ENCODE measurements around the gene PHKG2. TPM values are rescaled to one million over a fixed set of nuclear protein-coding genes. Genes with fewer than 3 reads are reported as not detected.

Gene PHKG2
- total RNA-seq, 1 experiment from 2014 or later: 24.8 TPM

DNA sequence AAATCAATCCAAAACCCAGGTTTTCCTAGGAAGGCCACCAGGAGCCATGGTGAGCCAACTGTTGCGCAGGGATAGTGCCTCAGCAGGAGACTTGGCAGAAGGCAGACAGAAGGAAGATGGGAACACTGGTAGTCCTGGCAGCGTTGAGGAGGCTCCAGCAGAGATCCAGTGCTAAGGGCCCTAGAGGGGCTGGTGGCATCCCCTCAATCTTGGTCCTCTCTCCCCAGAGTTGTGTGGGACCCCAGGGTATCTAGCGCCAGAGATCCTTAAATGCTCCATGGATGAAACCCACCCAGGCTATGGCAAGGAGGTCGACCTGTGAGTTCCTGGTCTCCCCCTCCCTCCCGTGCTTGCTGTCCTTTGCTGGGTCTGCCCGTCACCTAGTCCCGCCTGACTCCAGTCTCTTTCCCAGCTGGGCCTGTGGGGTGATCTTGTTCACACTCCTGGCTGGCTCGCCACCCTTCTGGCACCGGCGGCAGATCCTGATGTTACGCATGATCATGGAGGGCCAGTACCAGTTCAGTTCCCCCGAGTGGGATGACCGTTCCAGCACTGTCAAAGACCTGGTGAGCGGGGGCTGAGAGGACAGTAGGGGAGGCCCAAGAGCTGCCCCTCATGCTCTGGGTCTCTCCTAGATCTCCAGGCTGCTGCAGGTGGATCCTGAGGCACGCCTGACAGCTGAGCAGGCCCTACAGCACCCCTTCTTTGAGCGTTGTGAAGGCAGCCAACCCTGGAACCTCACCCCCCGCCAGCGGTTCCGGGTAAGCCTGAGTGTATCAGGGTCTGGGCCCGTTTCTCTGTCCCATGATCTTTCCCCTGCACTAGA, 7.9 kb downstream of the PHKG2 start:
- DNase-seq (ENCODE audit: low read depth): no peak

DNA sequence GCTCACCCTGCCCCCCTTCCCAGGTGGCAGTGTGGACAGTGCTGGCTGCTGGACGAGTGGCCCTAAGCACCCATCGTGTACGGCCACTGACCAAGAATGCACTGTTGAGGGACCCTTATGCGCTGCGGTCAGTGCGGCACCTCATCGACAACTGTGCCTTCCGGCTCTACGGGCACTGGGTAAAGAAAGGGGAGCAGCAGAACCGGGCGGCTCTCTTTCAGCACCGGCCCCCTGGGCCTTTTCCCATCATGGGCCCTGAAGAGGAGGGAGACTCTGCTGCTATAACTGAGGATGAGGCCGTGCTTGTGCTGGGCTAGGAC, 8.5 kb downstream of the PHKG2 start:
- DNase-seq (ENCODE audit: low read depth): no peak

DNA sequence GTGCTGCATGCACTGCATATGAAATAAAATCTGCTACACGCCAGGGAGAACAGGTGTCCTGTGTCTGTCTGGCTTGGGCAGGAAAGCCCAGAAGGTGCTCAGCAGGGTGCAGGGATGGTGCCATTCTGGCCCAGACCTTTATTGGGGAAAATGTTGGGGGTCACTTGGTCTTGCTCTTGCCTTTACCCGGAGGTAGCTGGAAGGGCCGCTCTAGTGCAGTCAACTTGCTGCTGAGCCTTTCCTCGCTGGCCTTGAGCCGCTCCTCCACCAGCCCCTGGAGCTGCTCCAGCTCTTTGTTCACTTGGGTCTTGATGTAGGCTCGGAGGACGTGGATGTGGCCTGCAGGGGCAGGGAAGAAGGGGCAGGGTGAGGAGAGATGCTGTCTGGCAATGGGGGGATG, 9.1 kb downstream of the PHKG2 start:
- DNase-seq (ENCODE audit: low read depth): no peak

DNA sequence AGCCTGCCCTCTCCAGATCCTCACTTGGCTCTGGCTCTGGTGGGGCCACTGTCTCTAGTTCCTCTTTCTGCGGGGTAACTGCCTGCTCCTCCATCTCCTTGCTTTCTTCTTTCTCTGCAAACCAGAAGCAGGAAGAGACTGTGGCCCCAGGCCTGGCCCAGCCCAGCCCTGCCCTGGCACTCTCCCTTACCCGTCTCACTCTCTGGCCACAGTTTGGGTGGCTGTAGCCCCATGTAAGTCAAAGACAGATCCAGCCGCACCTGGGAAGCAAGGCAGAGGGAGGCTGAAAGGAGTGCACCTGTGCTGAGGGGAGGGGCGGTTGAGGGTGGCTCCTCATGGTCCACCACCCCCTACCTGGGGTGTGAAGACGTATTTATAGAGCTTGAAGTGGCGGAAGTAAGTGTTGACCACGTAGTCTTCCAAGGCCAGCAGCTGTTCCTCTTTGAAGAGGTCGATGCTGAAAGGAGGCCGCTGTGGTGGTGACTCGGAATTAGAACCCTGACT, 10.8 kb downstream of the PHKG2 start:
- no peak for DNase-seq (ENCODE audit: low read depth)

DNA sequence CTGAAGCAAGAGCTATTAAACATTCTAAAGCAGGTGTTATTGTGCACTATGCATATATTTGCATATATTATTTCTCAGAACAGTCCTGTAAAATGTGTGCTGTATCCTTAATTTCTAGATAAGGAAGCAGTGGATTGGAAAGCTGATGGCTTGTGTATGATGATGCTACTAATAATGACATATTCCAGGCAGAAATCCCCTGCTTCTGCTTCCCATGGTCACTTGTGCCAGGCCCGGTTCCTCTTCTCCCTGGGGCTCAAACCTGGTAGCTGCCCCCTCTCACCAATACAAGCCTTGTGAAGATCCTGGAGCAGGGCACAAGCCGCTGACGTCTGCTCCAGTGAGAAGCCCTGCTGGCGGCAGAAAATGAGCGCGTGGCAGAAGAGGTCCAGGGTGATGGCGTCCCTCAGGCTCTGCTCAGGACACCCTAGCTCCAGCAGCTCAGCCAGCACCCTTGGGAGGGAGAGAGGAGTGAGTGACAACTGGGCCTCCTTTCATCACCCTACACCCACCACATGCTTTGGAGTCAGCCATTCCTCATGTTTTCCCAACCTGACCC, 11.9 kb downstream of the PHKG2 start:
- DNase-seq (ENCODE audit: low read depth): no peak

DNA sequence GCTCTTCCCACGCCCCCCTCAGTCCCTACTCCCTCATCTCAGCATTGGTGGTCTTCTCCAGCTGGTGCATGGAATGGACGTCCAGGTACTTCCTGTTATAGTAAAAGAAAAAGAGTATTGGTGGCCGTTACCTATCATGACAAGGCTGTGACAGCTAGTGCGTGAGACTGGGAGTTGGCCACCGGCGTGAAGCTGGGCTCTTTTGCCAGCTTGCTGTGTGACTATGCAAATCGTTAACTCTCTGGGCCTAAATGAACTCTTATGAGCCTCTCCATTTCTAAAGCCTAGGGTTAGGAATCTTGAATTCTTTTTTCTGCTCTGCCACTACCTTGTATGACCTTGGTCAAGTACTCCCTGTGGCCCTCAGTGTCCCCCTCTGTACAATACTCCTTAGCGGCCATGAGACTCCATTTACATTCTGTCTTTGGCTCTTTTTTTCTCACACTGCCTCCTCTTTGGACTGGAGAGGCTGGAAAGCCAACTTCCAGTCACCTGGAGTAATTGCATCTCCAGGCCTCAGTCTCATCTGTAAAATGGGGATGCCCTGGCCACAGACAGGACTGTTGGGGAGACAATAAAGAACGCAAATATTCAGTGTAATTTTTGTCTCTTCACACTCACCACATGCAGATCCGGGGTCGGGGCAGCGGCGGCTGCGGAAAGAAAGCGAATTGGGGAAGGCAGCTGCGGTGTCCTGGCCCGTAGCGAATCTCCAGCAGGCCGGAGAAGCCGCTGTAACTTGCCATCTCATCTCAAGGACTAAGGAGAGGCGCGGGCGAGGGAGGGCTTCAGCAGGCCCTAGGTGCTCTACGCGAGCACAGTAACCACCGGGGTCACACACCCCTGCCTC, 12.6 kb downstream of the PHKG2 start:
- DNase-seq (ENCODE audit: low read depth): no peak

DNA sequence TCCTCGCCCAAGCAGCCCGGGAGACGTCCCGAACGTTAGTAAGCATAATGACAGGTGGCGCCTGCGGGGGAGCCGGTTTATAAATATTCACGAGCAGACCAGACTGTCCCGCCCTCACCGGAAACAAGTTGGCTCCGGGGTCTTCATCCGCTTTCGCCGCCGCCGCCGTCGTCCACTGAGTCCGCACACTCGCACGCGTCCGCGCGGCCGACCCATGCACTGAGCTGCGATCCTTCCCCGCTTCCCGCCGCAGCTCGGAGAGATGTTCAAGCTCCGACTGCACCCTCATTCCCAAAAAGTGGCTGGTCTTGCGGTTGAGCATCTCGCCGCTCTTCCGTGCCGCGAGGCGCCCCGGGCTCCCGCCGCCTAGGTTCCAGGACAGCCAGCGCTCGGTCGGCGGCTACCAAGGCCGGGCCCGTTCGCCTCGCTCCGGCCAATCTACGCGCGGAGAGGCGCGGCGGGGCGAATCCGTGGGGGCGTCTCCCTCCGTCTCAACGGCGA, 13.3 kb downstream of the PHKG2 start:
- DNase-seq (ENCODE audit: low read depth): peak; percentile 41

DNA sequence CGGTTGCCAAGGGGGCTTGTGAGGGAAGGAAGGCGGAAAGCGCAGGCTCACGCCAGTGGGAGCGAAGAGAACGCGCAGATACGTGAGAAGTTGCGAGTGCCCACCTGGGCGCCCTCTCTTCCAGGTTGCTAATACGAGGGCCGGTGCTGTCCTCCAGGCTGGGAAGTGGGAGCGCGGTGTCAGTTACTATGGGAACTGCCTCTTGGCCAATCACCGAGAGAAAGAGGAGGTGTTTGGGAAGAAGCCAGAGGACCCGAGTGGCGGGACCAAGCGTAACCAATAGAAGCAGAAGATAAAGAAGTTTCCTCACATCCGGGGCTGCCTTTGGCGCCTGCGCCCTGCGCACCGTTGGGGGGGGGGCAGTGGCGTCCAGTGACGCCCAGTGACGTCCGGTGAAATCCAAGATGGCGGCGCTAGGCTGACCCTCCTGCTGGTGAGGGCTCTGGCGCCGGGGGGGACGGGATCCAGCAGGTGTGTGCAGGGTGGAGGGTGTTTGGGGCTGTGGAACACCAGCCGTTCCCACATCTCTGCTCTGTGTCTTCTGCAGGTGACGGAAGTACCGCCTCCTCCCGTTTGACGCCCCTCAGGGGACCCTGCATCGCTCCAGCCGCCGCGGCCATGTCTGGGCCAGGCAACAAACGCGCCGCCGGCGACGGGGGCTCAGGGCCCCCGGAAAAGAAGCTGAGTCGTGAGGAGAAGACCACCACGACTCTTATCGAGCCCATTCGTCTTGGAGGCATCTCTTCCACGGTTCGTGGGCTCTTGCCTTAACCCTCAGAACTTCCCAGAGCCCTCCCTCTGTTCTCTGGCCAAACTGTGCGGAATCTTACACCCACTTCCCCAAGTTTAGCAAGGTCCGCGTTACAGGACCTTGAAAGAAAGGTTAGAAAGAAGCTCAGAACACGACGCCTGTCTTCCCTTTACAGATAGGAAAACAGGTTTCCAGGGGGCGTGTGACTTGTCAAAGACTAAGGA, 14.0 kb downstream of the PHKG2 start, which contains the start of the genes CFAP119 and RNF40:
Gene CFAP119, minus strand, starts transcription at position 135 of the 975 bp plus-strand sequence. CDS start 314 bp downstream, outside the sequence.
Gene RNF40, plus strand, starts transcription at position 395 of the 975 bp plus-strand sequence. Its CDS starts 224 bp downstream, at position 619.
- peak; percentile 99 for DNase-seq (ENCODE audit: low read depth)

DNA sequence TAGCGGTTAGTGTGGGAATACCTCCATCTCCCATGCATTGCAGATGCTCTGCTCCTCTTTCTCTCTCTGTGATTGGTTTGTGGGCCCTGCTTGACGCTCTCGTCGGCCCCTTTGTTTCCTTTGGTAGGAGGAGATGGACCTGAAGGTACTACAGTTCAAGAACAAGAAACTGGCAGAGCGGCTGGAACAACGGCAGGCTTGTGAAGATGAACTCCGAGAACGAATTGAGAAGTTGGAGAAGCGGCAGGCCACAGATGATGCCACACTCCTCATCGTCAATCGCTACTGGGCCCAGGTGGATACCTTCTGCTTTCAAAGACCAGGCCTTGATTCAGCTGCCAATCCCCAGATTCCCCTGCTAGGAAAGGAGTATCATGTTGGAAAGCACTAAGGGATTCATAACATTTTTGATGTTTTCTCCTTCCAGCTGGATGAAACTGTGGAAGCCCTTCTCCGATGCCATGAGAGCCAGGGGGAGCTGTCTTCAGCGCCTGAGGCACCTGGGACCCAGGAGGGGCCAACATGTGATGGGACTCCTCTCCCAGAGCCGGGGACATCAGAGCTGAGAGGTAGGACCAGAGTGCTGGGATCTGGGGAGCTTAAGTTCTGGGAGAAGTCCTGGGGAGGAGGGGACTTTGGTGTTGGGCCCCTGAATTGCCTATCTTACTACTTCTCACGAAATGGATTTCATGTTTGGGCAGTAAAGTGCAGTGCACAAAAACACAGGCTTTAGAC, 14.9 kb downstream of the PHKG2 start:
- DNase-seq (ENCODE audit: low read depth): no peak

DNA sequence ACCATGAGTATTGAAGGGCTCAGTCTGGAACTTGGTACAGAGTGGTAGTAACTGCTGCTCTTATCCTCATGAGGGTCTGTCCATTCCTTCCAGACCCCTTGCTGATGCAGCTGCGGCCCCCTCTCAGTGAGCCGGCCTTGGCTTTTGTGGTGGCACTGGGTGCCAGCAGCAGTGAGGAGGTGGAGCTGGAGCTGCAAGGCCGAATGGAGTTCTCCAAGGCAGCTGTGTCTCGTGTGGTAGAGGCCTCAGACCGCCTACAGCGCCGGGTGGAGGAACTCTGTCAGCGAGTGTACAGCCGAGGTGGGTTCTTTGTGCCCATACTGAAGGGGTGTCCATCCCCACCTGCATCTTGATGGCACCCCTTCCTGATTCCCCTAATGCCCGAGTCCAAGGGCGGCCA, 15.9 kb downstream of the PHKG2 start:
- DNase-seq (ENCODE audit: low read depth): no peak

DNA sequence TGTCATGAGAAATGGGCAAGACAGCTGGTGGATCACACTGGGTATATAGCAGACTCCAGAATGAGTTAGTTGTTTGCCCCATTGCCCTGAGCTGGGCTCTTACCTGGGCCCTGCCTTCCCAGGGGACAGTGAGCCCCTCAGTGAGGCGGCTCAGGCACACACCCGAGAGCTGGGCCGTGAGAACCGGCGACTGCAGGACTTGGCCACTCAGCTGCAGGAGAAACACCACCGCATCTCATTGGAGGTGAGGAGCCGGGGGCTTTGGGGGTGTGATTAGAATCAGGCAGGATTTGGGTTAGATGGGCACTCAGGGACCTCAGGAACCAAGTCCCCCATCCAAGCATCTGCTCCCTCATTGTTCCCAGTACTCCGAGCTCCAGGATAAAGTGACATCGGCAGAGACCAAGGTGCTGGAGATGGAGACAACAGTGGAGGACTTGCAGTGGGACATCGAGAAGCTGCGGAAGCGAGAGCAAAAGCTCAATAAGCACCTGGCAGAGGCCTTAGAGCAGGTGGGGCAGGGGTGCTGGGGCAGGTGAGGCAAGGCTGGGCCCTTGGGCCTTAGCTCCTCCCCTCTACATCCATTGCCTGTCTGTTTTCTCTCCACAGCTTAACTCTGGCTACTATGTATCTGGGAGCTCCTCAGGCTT, 16.7 kb downstream of the PHKG2 start:
- DNase-seq (ENCODE audit: low read depth): no peak

DNA sequence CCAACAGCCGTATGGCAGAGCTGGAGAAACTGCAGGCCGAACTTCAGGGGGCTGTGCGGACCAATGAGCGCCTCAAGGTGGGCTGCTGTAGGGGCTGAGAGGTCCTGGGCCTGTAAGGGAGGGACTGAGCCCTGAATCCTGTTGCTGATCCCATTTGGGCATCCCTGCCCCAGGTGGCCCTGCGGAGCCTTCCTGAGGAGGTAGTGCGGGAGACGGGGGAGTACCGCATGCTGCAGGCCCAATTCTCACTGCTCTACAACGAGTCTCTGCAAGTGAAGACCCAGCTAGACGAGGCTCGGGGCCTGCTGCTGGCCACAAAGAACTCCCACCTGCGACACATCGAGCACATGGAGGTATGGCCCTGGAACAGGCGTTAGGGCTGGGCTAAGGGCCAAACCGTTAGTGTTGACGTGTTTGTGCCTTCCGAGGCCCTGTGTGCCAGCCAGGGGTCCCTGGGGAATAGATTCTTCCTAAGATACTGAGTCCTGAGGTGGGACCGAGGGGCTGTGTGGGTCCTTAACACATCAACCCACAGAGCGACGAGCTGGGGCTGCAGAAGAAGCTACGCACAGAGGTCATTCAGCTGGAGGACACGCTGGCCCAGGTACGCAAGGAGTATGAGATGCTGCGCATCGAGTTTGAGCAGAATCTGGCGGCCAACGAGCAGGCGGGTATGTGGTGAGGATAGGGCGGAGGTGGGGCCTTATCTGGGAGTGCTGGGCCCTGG, 18.1 kb downstream of the PHKG2 start:
- no peak for DNase-seq (ENCODE audit: low read depth)

DNA sequence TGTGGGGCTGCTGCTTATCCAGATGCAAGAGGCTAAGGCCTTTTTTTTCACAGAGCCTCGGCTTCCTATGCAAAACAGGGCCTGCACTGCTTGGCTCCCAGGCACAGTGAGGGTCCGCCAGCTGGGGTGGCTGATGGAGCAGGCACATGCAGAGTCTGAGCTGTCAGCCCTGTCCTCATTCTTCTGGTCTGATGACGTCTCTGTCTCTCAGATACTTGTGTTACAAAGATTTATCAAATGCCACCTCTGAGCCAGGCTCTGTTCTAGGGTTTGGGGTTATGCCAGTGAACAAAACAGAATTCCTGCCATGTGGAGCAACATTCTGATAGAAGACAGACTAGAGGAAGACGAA, 18.7 kb downstream of the PHKG2 start:
- no peak for DNase-seq (ENCODE audit: low read depth)

DNA sequence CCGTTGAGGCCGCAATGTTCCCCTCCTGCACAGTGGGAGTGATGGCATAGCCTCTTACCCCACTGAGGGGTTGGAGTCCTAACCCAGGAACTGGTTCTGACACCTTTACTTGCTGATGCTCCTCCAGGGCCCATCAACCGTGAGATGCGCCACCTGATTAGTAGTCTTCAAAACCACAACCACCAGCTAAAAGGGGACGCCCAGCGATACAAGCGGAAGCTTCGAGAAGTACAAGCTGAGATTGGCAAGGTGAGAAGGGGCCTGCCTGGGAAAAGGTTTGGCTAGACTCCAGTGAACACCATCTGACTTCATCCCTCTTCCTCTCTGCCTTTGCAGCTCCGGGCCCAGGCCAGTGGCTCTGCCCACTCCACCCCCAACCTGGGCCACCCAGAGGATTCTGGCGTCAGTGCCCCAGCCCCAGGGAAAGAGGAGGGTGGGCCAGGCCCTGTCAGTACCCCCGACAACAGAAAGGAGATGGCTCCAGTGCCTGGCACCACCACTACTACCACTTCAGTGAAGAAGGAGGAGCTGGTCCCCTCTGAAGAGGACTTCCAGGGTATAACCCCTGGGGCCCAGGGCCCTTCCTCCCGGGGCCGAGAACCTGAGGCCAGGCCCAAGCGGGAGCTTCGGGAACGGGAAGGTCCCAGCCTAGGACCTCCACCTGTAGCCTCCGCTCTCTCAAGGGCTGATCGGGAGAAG, 19.7 kb downstream of the PHKG2 start:
- DNase-seq (ENCODE audit: low read depth): no peak

DNA sequence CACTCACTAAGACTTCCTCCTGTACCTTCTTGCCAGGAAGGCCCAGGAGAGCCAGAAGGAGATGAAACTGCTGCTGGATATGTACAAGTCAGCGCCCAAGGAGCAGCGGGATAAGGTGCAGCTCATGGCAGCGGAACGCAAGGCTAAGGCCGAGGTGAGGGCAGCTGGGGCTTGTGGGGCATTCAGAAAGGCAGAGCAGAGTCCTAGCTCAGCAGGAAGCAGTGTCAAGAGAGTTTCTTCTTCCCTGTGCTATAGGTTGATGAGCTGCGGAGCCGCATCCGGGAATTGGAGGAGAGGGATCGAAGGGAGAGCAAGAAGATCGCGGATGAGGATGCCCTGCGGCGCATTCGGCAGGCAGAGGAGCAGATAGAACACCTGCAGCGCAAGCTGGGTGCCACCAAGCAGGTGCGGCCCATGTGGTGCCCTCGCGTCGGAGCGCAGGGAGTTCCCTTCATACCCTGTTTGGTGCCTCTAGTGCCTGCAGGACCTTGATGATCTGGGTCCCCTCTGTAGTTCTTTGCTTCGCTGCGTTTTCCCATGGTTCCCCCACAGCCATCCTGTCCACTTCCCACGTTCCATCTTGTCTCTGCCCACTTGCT, 20.5 kb downstream of the PHKG2 start:
- DNase-seq (ENCODE audit: low read depth): no peak

DNA sequence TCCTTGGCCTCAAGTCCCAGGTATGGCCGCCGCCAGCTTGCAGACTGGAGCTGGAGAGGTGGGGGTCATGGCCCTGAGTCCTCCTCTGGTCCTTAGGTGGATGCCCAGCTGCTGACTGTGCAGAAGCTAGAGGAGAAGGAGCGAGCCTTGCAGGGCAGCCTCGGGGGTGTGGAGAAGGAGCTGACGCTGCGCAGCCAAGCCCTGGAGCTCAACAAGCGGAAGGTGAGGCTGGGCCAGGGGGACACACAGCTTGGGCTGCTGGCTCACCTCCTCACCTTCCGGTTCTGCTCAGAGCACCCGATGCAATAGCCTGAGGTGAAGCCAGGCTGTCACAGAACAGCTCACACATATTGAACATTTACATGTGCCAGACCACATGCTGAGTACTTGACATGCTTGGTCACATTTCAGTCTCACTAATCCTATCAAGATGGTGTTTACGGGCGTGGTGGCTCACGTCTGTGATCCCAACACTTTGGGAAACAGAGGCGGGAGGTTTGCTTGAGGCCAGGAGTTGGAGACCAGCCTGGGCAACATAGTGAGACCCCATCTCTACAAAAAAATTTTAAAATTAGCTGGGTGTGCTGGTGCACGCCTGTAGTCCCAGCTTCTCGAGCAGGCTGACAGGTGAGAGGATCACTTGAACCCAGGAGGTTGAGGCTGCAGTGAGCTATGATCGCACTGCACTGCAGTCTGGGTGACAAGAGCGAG, 21.3 kb downstream of the PHKG2 start:
- no peak for DNase-seq (ENCODE audit: low read depth)

DNA sequence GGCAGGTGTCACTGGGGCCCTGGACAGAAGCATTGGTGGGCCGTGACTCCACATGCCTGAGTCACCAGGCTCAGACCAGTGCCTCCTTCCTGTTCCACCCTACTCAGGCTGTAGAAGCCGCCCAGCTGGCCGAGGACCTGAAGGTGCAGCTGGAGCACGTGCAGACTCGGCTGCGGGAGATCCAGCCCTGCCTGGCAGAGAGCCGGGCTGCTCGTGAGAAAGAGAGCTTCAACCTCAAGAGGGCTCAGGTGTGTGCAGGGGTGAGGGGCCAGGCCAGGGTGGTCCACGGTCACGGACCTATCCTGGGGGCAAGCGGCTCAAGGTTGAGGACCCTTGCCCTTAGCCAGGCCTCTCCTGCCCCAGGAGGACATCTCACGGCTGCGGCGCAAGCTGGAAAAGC, 23.5 kb downstream of the PHKG2 start:
- peak; percentile 59 for DNase-seq (ENCODE audit: low read depth)
